Measurements from ENCODE around the gene SMPD1.
A peak's percentile ranks its signal among the peaks of the same experiment; 100 is the strongest.

Gene SMPD1

DNA sequence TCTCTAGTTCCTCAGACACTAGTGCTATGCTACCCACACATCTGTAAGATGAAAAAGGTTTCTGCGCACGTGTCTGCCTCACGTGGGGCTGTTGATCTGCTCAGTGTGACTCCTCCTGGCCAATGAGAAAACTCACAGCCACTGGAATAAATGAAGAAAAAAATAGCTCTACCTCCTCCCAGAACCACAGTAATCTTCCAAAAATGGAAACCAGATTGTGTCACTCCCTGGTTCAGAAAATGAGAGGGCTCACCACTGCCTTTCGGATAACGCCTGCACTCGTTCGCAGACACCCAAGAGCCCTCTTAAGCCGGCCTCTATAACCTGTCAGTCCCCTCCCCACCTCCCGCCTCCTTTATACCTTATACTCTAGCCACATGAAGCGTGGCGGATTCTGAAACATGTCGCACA is 23.5 kb downstream of the SMPD1 start:
- peak in 1 of 2 donors; percentile 43 for DNase-seq (ENCODE audit: low read depth in 1 of 2, low spot score in 1 of 2)

DNA sequence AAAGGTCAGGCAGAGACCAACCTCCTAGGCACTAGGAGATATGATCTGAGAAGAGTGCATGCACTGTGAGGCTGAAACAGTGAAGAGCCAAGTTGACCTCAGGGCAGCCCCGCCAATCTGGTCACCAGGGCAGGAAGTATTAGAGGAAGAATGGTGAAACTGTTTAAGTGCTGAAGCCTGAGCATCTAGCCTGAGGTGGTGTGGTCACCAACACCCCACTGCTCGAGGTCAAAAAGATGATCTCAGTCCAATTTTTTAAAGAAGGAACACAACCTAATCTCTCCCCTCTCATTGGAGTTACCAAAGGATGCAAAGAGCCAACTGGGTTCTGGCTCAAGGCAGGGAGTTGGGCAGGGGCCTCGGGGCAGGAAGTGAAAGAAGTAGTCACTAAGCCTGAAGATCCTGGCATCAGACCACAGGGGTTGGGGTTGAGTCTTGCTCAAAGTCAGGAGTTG is 24.6 kb downstream of the SMPD1 start:
- no peak for DNase-seq (ENCODE audit: low read depth in 1 of 2, low spot score in 1 of 2)

DNA sequence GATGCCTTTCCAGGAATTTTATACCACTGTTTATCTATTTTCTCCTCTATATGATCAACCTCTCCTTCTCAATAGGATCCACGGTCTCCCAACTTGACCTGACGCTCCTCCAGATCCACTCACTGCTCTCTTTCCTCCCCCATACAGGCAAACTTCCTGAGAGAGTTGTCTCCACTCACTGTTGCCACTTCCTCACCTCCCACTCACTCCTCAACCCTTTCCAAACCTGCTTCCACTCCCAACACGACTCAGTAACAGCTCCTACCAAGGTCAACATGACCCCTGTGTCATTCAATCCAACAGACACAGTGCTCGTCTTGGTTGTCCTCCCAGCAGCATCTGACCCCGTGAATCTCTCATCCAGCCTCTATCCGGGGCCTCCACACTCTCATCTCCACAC is 25.5 kb downstream of the SMPD1 start:
- DNase-seq (ENCODE audit: low read depth in 1 of 2, low spot score in 1 of 2): no peak

DNA sequence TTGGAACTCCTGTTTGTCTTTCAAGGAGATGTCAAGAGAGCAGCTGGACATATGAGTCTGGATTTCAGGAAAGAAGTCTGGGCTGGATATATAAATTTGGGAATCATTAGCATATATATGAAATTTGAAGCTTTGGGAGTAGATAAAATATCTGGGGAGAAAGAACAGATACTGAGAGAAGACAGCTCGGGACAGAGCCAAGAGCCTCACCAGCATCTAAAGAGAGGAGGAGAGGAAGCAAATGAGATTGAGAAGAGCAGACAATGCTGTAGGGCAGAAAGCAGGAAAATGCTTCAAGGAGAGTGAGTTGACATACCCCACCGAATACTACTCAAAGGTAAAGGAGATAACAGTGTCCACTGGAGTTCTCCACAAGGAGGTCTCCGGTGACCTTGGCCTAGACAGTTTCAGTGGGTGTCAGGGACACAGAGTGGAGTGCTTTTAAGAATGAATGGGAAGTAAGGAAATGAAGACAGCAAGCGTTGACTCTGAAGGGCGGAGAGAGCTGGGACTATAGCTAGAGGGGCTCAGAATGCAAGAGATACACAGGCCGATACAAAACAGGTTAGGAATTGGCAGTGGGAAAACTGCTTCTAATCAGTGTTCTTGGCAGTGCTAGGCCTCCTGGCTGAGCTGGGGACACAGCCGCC is 27.8 kb downstream of the SMPD1 start:
- DNase-seq (ENCODE audit: low read depth in 1 of 2, low spot score in 1 of 2): no peak

DNA sequence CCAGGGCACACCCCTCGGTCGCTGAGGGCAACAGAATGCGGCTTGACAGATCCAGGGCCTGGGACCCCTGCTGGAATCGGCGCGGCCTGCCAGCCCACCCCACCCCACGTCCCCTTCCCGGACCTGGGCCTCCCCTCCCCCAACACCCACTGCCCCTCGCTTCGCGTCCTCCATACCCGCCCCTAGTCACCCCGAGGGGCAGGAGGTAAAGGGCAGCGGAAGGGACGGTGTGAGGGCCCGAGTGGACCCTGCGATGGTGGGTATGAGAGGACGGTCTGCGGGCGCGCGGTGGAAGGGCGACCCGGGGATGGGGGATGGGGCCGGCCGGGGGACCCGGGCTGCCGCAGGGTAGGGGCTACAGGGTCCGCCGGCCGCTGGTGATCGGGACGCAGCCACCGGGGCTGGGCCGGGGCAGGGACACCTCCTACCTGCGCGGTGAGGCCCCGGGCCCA is 28.3 kb downstream of the SMPD1 start:
- no peak for DNase-seq (ENCODE audit: low read depth in 1 of 2, low spot score in 1 of 2)

DNA sequence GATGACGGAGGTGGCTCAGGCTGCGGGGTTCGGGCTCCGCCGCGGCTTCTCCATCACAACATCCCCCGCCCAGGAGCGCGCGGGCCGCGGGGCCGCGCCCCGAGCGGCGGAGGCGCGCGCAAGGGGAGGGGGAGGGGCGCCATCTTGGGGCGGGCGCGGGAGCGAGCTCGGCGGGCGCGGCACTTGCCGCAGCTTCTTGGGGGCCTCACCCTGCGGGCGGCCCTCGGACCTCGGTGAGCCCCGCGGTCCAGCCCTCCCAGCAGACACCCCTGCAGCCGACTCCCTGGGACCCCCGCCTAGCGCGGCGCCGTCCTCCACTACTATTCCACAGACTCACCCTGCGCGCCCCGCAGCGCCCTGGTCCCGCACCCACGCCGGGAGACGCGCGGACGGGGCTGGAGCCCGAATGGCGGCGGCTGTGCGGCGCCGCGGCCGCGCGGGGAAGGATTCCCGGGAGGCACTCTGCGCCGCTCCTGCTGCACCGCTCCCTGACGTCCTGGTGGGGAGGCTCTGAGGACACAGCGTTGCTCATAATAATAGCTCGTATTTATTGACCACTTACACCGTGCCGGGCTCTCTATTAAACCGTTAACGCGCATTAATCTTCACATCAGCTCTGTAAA is 28.8 kb downstream of the SMPD1 start, which contains the start of gene APBB1:
APBB1 (minus strand) TSS at position 86 of the 623 bp plus-strand sequence. CDS start 7,747 bp downstream, outside the sequence.
- DNase-seq (ENCODE audit: low read depth in 1 of 2, low spot score in 1 of 2): peak; percentile 55 to 72

DNA sequence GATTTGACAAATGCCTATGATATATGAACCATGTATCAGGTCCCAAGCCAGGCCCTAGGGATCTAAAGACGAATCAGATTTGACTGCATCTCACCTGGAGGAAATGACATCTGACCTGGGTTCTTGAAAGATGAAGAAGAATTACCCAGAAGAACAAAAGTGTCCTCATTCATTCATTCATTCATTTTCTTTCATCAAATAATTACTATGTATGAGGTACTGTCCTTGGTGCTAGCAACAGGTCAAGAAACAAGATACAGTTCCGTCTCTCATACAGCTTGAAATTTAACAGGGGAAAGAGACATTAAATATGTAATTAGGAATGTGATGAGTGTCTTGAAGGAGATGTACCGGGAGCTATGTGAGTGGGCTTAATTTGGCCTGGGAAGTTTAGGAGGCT is 30.4 kb downstream of the SMPD1 start:
- no peak for DNase-seq (ENCODE audit: low read depth in 1 of 2, low spot score in 1 of 2)

DNA sequence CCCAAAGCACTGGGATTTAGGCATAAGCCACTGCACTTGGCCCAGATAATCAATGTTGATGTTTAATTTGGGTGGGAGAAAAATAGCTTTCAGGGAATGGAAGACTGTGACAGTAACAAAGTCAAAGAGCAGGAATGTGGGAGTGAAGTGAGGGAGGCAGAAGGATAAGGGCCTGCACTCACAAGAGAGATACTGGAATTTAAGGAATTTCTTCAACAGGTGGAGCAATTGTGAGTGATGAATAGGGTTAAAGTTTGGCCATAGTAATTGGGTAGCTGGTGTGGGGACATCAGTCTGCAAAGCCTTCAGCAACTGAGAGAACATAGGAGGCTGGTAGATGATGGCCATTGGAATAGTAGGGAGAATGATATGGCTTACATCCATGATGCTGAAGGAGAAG is 37.2 kb downstream of the SMPD1 start:
- no peak for DNase-seq (ENCODE audit: low read depth in 1 of 2, low spot score in 1 of 2)

DNA sequence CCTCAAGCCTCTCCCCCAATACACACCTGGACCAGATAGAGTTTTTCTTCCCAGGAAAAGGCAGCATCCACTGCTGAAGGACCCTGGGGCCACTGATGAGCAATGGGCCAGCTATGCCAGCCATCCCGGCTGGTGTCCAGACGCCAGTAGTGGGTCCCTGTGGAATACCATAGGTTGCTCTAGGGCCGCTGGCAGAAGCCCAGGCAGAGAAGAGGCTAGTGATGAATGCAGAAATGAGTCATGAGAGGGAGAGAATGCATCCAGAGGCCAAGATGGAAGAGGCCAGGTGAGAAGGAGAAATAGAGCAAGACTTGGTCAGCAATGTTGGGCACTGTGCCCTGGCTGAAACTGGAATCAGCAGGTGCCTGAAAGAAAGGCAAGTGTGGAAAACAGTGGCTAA is 41.6 kb downstream of the SMPD1 start:
- no peak for DNase-seq (ENCODE audit: low read depth in 1 of 2, low spot score in 1 of 2)

DNA sequence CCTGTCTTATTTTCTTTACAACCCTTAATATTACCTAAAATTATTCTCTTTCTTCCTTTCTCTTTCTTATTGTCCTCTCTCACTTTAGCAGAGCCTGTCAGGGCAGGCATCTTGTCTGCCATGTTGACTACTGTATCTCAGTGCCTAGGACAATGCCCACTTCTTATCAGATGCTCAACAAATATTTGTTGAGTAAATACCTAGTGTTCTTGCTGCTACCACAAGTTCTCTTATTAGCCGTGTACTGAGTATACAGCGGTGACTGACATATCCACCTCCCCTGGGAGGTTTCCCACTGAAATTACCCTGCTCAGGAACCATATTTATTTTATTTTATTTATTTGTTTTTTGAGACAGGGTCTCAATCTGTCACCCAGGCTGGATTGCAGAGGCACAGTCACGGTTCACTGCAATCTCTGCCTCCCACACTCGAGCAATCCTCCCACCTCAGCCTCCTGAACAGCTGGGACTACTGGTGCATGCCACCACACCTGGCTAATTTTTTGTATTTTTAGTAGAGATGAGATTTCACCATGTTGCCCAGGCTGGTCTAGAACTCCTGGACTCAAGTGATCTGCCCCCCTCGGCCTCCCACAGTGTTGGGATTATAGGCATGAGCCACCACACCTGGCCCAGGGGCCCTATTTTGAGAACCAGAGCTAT is 43.9 kb downstream of the SMPD1 start:
- DNase-seq (ENCODE audit: low read depth in 1 of 2, low spot score in 1 of 2): no peak

DNA sequence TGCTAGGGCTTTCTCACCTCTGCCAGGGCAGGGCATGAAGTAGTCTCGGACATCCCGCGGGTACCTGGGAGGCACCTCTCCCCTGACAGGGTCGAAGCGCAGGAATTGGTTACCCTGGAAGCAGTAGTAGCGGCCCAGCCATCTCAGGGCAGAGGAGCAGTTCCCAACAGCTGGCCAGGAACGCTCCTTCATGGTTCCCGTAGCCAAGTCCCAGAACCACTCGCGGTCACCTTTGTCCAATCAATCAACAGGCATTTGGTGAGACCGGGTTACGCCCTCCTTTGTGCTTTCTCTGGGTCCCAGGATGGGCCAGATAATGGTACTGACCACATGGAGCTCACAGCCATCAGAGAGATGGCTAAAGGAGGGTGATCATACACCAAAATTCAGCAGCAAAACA is 47.1 kb downstream of the SMPD1 start:
- no peak for DNase-seq (ENCODE audit: low read depth in 1 of 2, low spot score in 1 of 2)

DNA sequence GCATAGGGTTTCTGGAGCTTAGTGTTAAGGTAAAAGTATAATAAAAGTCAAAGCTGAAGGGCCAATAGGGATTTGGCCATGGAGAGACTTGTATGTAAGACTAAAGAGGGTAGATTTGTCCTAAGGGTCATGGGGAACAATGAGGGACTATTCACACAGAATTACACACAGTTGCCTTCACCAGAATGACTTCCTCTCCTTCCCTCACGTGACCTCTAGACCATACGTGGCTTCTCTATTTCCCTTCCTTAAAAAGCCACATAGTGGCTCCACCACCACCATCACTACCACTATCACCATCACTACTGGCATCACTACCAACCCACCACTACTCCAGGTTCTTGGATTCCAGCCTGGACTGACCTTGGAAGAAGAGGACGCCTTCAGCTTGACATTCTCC is 47.7 kb downstream of the SMPD1 start:
- DNase-seq (ENCODE audit: low read depth in 1 of 2, low spot score in 1 of 2): no peak

DNA sequence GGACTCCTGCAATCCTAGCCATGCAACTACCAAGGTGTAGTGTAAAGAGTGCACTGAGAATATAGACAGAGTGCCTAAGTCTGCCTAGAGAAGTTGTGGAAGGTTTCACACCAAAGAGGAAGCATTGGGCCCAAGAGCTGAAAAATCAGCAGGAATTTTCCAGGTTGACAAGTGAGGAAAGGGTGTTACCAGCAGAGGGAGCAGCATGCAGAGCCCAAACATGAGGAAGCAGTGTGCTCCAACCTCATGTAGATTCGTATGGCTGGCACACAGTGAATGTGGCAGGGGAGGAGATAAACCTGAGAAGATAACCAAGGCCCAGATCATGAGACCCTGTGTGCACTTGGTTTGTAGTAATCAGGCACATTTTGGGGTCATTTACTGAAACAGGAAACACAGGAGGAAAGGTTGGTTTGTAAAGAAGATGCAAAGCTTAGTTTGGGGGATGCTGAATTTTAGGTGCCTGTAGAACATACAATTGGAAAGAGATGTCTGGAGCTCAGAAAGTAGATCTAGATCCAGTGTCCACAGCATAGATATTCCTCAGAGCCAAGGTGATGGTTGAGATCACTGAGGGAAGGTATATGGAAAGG is 48.8 kb downstream of the SMPD1 start:
- DNase-seq (ENCODE audit: low read depth in 1 of 2, low spot score in 1 of 2): no peak

DNA sequence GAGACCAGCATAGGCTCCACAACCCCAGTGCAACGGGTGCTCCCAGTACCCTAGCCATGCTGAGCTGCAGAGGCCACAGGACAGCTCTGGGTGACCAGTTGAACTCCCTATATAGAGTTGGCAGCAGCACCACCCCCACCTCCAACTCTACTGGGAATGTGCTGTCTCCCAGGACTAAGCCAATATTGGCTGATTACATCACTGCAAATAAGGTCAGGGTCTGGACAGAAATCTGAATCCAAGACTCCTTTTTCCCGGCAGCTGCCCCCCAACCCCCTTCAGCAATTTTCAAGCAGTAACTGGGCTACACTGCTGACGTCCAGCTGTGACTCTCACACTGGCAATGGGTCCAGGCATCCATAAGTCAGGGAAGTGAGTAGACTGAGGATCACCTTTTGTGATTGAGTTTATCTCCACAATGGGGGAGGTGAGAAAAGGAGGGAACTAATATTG is 50.7 kb downstream of the SMPD1 start, which contains the start of gene HPX:
HPX (minus strand) TSS at position 82 of the 453 bp plus-strand sequence; CDS start at position 58, 24 bp downstream.
- no peak for DNase-seq (ENCODE audit: low read depth in 1 of 2, low spot score in 1 of 2)

DNA sequence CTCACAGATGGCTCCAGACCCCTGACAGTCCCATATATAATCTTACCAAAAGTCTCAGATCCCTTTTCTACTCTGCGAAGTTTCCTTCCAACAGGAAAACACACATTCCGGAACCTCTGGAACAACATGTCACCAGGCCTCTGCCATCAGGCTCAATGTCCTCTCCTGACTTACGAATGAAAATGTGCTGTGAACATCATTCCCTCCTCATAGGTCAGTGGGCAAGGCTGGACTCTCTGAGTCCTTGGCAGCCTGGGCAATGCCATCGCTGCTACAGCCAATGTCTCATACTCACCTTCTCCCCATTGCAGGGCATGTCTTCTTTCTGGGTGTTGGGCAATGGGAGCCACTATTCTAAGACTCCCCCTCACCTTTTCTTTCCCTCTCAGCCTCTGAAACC is 52.2 kb downstream of the SMPD1 start:
- no peak for DNase-seq (ENCODE audit: low read depth in 1 of 2, low spot score in 1 of 2)

DNA sequence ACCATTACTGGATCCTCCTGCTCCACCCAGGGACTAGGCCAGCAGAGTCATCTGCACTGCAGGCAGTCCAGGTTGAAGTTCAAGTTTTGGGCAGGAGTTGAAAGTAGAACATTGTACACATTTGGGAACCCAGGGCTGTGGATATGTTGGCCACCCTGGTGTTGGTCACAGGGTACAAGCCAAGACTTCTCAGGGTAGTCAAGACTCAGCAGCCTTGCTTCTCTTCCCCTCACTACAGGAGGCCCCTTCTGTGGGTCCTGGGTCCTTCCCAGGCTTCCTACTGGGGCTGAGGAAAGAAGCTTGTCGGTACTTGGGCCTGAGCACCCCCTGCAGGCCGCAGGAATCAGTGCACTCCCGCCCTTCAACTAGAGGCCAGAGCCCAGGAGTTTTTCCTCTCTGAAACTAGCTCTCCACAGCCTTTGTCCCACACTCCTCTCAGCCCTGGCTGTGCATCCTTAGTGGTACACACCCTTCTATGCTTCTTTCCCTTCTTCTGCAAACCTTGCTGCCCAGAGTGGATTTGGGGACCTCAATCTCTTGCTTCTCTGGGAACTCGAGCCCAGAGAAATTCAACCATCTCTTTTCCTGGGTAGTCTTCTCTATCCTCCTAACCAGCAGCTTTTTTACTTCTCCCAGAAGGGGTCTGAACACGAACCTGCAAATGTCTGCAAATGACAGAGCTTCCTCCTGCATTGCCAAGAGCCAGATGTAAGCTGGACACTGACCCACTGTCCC is 53.2 kb downstream of the SMPD1 start:
- DNase-seq (ENCODE audit: low read depth in 1 of 2, low spot score in 1 of 2): peak; percentile 13 to 25

Data from stimulated activated CD4-positive, alpha-beta T cell treated with anti-CD3 and anti-CD28 coated beads, Interleukin-15, amount 100 ng/mL, for 1 hour (primary cell).